Hepatocyte (in vitro differentiated cells): ENCODE data around the gene TEX261. TPM values are rescaled to one million over a fixed set of nuclear protein-coding genes. Genes with fewer than 3 reads are reported as not detected.

ENCODE experiments used
- DNase-seq: peaks from one replicate; pipeline ENCODE4 v3.0.0-alpha.2; 2016; ENCODE audit warnings: low spot score
- H2AFZ ChIP-seq: fragments of 200-600 bp; sonication (generic); 2 replicates; pipeline ENCODE4 v1.6.0; 2016; ENCODE audit warnings: antibody characterized with exemption, mild to moderate bottlenecking
- H3K27ac ChIP-seq: fragments of 200-600 bp; sonication (generic); 2 replicates; pipeline ENCODE4 v1.5.1; 2016; ENCODE audit warnings: mild to moderate bottlenecking
- H3K27me3 ChIP-seq: fragments of 200-600 bp; sonication (generic); 2 replicates; pipeline ENCODE4 v1.6.1; 2016
- H3K36me3 ChIP-seq: fragments of 200-600 bp; sonication (generic); replicated peaks from 2 replicates; pipeline ENCODE4 v1.5.1; 2016; ENCODE audit warnings: low read depth; ENCODE audit not compliant: insufficient read depth
- H3K4me1 ChIP-seq: fragments of 200-600 bp; sonication (generic); 2 replicates; pipeline ENCODE4 v1.5.1; 2016; ENCODE audit warnings: mild to moderate bottlenecking, moderate library complexity; ENCODE audit not compliant: insufficient read depth
- H3K4me2 ChIP-seq: fragments of 200-600 bp; sonication (generic); 2 replicates; pipeline ENCODE4 v1.6.0; 2016
- H3K4me3 ChIP-seq: fragments of 200-600 bp; sonication (generic); 2 replicates; pipeline ENCODE4 v1.5.1; 2016; ENCODE audit warnings: mild to moderate bottlenecking
- H3K79me2 ChIP-seq: fragments of 200-600 bp; sonication (generic); 2 replicates; pipeline ENCODE4 v1.6.0; 2017; ENCODE audit warnings: mild to moderate bottlenecking
- H3K9me2 ChIP-seq: fragments of 200-600 bp; sonication (generic); replicated peaks from 2 replicates; pipeline ENCODE4 v1.6.0; 2017; ENCODE audit warnings: mild to moderate bottlenecking; ENCODE audit not compliant: insufficient read depth
- H3K9me3 ChIP-seq: fragments of 200-600 bp; sonication (generic); 2 replicates; pipeline ENCODE4 v1.5.1; 2016; ENCODE audit warnings: low read depth, mild to moderate bottlenecking
- H4K20me1 ChIP-seq: fragments of 200-600 bp; sonication (generic); 2 replicates; pipeline ENCODE4 v1.6.0; 2016; ENCODE audit warnings: mild to moderate bottlenecking; ENCODE audit not compliant: insufficient read depth, poor library complexity, severe bottlenecking
- EZH2 ChIP-seq: fragments of 200-600 bp; sonication (generic); IDR thresholded peaks from 2 replicates; pipeline ENCODE4 v1.6.1; 2016; ENCODE audit warnings: antibody characterized with exemption, mild to moderate bottlenecking, borderline replicate concordance
- EZH2phosphoT487 ChIP-seq: fragments of 200-600 bp; sonication (generic); IDR thresholded peaks from one replicate; pipeline ENCODE4 v1.6.1; 2018; ENCODE audit warnings: antibody characterized with exemption, mild to moderate bottlenecking, low read depth, moderate library complexity; ENCODE audit not compliant: unreplicated experiment, severe bottlenecking
- WGBS: methylation state at CpG from one replicate; pipeline ENCODE4 v1.1.6; 2016; ENCODE audit warnings: low lambda C conversion rate; ENCODE audit errors: missing lambda C conversion rate; 5-methylcytosine and 5-hydroxymethylcytosine counted together
- polyA plus RNA-seq: library from polyadenylated mRNA; unstranded; fragments of >200 nt; fragmentation: Nextera tagmentation; extraction: Ambion mirVana; gene quantifications from 2 replicates; pipeline ENCODE4 v1.2.1, GENCODE V29; 2016
- total RNA-seq: library from RNA; depleted of rRNA; stranded (reverse); fragments of >200 nt; gene quantifications from 2 replicates; pipeline ENCODE4 v1.2.3, GENCODE V29; 2014
- TF ChIP-seq, protein P1 (sequence below): fragments of 200-600 bp; sonication (generic); IDR thresholded peaks from 2 replicates; pipeline ENCODE4 v1.5.1; 2016; ENCODE audit warnings: antibody characterized with exemption, mild to moderate bottlenecking; ENCODE audit not compliant: poor library complexity

TEX261 gene
- total and polyA plus RNA-seq, 2 experiments from 2014 or later = 41.5 to 81.0 TPM

DNA sequence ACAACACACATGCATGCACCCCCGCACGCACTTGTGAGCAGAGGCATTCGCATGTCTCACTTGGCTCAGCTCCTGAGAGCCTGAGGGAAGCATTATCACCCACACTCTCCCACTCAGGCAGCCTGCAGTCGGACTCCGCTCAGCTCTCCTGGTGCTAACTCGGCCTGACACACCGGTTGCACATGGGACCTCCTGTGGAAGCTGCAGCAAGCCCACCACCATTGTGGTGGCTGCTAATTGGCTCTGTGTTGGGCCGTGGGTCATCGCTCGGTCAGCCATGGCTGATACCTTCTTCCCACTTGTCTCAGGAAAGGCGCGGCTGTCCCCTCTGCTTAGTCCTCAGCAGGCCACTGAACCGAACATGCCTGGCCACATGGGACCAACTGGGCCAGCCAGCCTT lies 13.7 kb upstream of the TEX261 start:
- Histone ChIP-seq H2AFZ (no peak overlapping the region), H3K4me1 (no peaks in the 10 kb centered on the region), H4K20me1 (no peaks in the 10 kb centered on the region), H3K27ac (no peak overlapping the region), H3K4me3 (no peak overlapping the region), H3K36me3 (no peaks in the 10 kb centered on the region), H3K27me3 (no peaks in the 10 kb centered on the region), H3K9me2 (no peaks in the 10 kb centered on the region), H3K79me2 (no peaks in the 10 kb centered on the region), H3K9me3 (no peaks in the 10 kb centered on the region), H3K4me2 (no peak overlapping the region)
- no peak for DNase-seq
- no peak for TF ChIP-seq EZH2
- no peak for TF ChIP-seq EZH2phosphoT487
- TF ChIP-seq, protein P1, sequence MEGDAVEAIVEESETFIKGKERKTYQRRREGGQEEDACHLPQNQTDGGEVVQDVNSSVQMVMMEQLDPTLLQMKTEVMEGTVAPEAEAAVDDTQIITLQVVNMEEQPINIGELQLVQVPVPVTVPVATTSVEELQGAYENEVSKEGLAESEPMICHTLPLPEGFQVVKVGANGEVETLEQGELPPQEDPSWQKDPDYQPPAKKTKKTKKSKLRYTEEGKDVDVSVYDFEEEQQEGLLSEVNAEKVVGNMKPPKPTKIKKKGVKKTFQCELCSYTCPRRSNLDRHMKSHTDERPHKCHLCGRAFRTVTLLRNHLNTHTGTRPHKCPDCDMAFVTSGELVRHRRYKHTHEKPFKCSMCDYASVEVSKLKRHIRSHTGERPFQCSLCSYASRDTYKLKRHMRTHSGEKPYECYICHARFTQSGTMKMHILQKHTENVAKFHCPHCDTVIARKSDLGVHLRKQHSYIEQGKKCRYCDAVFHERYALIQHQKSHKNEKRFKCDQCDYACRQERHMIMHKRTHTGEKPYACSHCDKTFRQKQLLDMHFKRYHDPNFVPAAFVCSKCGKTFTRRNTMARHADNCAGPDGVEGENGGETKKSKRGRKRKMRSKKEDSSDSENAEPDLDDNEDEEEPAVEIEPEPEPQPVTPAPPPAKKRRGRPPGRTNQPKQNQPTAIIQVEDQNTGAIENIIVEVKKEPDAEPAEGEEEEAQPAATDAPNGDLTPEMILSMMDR = no peak
- WGBS = 91% methylated on average over 13 of the region's 13 CpGs

DNA sequence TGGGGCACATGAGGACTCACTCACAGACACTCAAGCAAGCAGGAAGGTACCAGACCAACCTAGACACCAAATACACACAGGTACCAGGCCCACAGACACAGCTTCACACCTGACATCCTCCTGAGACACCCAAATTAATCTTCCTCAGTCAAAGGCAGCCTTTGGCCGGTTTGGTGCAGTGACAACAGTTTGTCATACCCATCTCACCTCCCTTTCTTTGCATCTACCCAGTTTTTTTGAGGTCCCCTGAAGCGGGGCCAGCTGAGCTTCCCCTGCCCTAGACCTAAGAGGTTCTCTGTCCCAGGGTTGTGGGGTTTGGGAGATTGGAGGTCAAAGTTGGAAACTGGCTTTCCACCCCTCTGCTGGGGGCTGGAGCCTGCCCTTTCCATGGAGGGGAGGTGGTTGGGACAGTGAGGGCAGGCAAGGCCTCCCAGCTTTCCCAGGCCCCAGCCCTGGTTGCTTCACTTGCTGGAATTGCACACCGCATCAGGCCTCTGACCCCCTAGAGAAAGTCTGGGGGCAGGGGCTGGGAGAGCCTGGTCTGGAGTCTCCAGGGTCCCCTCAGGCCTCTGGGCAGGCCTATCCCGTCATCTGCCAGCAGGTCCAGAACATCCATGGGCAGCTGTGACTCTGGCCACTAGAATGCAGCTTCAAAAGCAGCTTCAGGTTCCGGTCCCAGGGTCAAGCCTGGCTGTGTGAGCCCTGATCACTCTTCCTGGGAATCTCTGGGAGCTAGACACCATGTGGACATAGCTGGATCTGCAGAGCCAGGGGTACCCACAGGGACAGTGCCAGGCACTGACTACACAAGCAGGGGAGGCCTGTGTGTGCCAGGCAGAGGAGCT lies 12.5 kb upstream of the TEX261 start:
- WGBS = 85% methylated on average over 5 of the region's 5 CpGs
- no peak for TF ChIP-seq EZH2phosphoT487
- no peak for TF ChIP-seq EZH2
- TF ChIP-seq, protein P1 = no peak
- no peak overlapping the region for H3K4me2 ChIP-seq
- no peaks in the 10 kb centered on the region for H3K9me3 ChIP-seq
- H3K4me3 ChIP-seq = no peak overlapping the region
- H3K27me3 ChIP-seq = no peaks in the 10 kb centered on the region
- no peaks in the 10 kb centered on the region for H3K4me1 ChIP-seq
- no peak overlapping the region for H2AFZ ChIP-seq
- H3K27ac ChIP-seq = no peak overlapping the region
- DNase-seq = no peak
- no peaks in the 10 kb centered on the region for H3K9me2 ChIP-seq
- no peaks in the 10 kb centered on the region for H4K20me1 ChIP-seq
- H3K36me3 ChIP-seq = no peaks in the 10 kb centered on the region
- no peaks in the 10 kb centered on the region for H3K79me2 ChIP-seq

DNA sequence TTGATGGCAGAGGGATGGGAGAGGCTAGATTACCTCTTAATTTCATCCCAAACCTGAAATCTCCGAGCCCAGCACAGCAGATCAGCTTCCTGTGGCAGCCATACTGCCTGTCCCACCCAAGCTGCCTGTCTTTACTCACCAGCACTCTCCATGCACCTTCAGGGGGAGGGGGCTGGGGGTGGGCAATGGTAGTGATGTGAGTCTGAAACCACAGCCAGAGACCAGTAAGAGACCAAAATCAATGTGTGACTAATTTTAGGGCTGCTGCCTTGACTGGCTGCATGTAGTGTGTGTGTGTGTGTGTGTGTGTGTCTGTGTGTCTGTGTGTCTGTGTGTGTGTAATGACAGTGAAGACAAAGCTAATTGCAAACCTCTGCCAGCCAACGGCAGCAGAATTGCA lies 11.7 kb upstream of the TEX261 start:
- Histone ChIP-seq H3K9me3 (no peaks in the 10 kb centered on the region), H3K27ac (no peak overlapping the region), H3K27me3 (no peaks in the 10 kb centered on the region), H3K4me1 (peaks cover 5% of the 10 kb centered on the region), H3K79me2 (no peaks in the 10 kb centered on the region), H3K9me2 (no peaks in the 10 kb centered on the region), H3K4me3 (no peak overlapping the region), H4K20me1 (no peaks in the 10 kb centered on the region), H2AFZ (no peak overlapping the region), H3K36me3 (no peaks in the 10 kb centered on the region), H3K4me2 (no peak overlapping the region)
- TF ChIP-seq EZH2phosphoT487 = no peak
- TF ChIP-seq, protein P1 = no peak
- TF ChIP-seq EZH2 = no peak
- WGBS = 57% methylated on average over 2 of the region's 2 CpGs
- no peak for DNase-seq
